22Rv1 (cell line): ENCODE results near the gene LITAF.

Source experiments
- ZFX ChIP-seq: fragments of 450-650 bp; IDR thresholded peaks from 2 replicates; pipeline ENCODE4 v1.6.1; 2017; ENCODE audit warnings: antibody characterized with exemption, borderline replicate concordance
- TF ChIP-seq, protein P1 (sequence below): fragments of 450-650 bp; IDR thresholded peaks from 2 replicates; pipeline ENCODE4 v1.5.1; 2017; ENCODE audit warnings: mild to moderate bottlenecking

GRCh38 chr16:11588321-11589197 lies 1.8 kb upstream of the LITAF start:
- TF ChIP-seq, protein P1, sequence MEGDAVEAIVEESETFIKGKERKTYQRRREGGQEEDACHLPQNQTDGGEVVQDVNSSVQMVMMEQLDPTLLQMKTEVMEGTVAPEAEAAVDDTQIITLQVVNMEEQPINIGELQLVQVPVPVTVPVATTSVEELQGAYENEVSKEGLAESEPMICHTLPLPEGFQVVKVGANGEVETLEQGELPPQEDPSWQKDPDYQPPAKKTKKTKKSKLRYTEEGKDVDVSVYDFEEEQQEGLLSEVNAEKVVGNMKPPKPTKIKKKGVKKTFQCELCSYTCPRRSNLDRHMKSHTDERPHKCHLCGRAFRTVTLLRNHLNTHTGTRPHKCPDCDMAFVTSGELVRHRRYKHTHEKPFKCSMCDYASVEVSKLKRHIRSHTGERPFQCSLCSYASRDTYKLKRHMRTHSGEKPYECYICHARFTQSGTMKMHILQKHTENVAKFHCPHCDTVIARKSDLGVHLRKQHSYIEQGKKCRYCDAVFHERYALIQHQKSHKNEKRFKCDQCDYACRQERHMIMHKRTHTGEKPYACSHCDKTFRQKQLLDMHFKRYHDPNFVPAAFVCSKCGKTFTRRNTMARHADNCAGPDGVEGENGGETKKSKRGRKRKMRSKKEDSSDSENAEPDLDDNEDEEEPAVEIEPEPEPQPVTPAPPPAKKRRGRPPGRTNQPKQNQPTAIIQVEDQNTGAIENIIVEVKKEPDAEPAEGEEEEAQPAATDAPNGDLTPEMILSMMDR, result no peak
- no peak for TF ChIP-seq ZFX
